NCI-H187 treated with DMSO at 0.1 percent for 48 hours (cell line): ENCODE measurements around the gene NAT9.

Experiments
- DNase-seq: peaks from one replicate; lab custom pipeline; 2025; lab: John Stamatoyannopoulos, UW

NAT9 gene

DNA sequence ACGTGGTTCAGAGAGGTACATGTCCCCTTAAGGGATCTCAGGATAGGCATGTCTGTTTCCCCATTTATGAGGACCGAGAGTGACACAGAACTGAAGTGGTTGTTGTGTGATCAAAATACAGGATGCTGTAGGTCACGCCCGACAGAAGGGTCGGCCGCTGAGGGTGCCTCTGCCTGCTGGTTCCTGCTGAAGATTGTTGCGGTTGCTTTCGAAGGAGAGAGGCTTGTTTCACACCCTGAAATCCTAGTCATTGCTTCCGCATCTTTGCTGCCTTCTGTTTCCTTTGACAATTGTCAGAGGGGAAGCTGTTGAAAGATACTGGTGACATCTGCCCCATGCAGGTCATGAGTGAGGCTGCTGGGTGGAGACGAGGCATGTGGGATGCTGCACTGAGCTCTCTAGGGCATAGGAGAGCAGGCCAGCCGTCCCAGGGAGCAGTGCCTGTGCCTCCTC lies 3.8 kb upstream of the NAT9 start:
- no peak for DNase-seq

DNA sequence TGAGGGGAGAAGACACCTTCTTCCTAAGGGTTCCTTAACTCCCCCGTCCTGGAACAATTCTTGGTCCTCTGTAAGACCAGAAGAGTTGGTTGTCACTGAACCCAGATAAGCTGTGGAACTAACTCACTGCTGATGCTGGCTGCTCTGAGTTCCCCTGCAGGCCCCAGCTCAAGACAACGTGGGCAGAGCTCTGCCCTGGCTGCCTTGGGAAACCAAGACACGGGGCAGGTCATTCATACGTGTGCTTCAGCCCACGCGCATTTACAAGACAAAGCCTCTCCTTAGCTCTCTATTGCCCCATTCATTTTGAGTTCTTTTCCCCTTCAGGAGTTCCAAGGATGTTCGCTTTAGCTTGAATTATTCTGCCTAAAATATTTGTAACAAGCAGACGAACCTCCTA lies 3.4 kb upstream of the NAT9 start:
- DNase-seq = no peak

DNA sequence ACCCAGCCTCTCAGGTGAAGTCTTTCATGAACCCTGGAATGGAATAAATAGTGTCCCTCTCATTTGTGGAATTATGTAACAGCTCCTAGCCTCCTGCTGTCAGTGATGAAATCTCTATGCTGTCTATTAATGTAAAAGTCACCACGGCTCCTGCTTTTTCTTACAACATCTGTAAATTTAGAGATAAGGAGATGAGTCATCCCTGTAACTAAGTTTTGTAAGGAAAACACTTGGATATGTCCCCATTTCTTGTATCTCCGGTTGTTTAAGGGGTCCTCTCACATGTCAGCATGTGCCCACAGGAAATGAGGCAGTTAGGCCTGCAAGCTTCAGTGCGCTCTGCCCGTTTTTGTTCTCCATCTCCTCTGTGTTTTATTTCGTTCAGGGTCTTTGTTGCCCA lies 2.8 kb upstream of the NAT9 start:
- no peak for DNase-seq

DNA sequence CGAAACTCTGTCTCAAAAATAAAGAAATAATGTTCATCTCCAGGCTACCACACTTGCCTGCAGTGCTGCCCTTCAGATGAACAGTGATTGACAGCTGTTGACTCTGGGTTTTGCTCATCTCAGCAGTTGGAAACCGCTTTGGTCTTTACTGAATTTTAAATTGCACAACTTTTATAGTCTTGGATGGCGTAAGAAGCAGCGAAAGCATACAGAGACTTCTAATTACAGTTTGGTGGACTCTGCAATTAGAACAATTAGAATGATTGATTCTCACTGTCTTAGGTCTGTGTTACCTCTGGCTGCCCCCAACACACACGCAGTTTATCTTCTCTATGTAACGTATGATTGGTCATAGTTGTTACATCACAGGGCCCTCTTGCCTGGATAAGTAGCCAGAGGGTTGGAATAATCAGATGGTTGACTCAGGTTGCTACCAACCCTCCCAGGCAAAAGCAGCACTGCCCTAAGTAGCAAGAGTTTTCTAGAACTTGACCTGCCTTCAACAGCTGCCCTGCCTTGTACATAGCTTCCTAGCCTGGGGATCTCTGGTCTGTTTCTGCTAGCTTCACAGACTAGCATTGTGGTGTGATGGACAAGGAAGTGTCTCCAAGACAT lies 1.9 kb upstream of the NAT9 start:
- DNase-seq = no peak

GRCh38 chr17:74776990-74777389 lies 845 bp upstream of the NAT9 start:
- no peak for DNase-seq

DNA sequence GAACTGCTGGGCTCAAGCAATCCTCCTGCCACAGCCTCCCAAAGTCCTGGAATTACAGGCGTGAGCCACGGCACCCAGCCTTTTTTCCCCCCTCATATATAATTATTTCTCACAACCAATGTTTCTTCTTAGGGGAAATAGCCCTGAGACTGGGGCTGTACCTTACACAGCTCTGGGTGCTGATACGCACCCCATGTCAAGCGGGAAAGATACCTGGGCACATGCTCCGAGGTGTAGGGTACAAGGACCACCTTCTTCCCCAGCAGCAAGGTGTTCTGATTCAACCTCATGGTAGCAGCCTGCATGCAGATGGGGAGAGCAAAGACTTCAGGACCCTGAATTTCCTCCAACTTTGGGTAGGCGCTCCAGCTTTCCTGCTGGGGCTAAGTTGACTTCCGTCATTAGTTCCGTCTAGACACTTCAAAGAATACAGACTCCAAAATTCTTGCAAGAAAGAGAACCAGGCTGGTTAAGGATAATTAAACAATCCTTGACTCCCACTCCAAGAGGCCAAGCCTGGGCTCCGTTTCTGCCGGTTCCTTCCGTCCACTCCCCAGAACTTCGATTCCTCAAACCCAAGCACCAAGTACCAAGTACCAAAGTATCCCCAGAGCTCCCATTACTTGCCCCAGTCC lies 619 bp downstream of the NAT9 start:
- no peak for DNase-seq

GRCh38 chr17:74773871-74774286 lies 2.3 kb downstream of the NAT9 start:
- no peak for DNase-seq

DNA sequence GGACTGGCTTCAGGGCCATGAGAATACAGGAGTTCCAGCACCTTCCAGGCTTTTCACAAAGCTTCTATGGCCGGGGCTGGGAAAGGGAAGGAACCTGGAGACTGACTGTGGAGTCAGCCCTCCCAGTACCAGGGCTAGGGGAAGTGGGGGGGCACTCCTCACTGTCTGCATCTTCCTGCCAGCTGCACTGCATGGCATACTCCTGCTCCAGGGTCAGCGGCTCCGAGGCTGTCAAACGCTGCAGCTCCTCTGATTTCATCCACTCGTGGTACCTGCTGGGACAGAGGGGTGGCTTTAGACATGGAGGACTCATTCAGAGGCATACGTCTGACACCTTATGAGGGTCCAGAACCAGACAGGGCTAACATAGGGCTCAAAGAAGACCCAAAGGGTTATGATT lies 2.7 kb downstream of the NAT9 start:
- DNase-seq = no peak

DNA sequence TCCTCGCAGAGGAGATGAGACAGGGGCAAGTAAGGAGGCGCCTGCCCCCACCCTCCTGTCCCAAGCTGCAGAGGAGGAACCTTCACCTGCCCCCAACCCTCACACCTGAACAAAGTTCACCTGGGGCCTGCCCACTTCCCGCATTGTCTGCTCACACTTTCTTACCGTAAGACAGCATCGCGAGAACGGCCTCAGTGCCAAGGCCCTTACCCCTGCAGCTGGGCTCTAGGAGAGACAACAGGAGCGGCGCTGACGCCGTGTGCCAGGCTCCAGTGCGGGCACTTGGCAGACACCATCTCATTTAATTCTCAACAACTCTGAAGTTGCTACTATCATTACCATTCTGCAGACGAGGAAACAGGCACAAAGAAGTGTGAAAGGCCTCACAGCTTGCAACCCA lies 4.1 kb downstream of the NAT9 start:
- DNase-seq = no peak

GRCh38 chr17:74771319-74771914 lies 4.7 kb downstream of the NAT9 start:
- no peak for DNase-seq

GRCh38 chr17:74770498-74771318 lies 5.4 kb downstream of the NAT9 start:
- DNase-seq = no peak

DNA sequence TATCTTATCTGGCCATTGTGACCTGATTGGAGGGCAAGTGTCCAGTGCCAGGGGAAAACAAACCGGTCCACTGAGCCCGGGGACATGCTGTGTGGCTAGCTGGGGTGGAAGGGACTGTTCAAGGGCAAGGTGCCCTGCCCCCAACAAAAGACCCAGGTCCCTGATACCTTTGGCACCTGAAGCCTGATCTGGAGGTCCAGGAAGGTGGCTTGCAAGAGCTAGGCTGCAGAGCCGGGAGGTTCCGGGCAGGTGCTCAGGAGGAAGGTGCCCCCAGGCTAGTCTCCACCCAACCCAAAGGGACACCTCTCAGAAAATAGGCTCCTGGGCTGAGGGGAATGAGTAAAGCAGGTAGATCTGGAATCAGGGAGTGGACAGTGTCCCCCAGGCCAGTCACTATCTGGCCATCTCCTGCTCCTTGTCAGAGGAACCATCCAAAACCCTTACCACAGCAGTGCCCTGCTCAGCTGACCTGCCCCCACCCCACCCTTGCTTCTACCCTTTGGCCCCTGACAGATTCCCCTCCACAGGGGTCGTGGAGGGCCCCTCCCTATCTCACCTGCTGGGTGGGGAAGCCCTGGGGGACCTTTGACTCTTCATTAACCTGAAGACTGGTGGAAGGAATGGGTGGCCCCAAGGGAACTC lies 6.2 kb downstream of the NAT9 start:
- DNase-seq = no peak

DNA sequence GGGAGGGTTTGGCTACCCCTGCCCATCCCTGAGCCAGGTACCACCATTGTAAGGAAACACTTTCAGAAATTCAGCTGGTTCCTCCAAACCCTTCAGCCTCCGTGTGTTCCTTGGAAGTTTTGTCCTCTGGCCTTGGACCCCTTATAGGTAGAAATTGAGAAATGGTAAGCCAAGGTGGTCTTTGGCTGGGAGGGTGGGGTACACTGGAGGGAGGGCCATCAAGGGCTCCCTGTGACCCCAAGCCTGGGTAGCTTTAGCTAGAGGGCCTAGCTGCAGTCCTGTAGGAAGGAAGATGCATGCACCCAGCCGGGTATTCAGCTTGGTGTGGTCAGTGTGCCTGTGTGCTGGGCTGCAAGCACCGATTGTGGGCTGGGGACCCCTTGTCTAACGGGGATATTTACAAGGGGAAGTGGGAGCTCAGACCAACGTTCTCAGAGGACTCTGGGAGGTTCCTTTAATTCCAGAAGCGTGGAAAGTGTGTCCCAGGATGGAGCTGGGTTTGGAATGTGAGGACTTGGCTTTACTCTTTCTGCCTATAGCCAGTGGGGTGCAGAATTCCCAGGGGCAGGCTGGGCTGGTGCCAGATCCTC lies 6.8 kb downstream of the NAT9 start:
- no peak for DNase-seq

DNA sequence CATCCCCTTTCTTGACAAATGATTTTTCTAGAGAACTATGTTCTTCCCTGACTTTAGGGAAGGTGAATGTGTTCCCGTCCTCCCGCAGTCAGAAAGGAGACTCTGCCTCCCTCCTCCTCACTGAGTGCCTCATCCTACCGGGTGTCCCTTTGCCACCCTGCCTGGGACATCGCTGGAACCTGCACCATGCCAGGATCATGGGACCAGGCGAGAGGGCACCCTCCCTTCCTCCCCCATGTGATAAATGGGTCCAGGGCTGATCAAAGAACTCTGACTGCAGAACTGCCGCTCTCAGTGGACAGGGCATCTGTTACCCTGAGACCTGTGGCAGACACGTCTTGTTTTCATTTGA lies 7.4 kb downstream of the NAT9 start:
- DNase-seq = no peak

DNA sequence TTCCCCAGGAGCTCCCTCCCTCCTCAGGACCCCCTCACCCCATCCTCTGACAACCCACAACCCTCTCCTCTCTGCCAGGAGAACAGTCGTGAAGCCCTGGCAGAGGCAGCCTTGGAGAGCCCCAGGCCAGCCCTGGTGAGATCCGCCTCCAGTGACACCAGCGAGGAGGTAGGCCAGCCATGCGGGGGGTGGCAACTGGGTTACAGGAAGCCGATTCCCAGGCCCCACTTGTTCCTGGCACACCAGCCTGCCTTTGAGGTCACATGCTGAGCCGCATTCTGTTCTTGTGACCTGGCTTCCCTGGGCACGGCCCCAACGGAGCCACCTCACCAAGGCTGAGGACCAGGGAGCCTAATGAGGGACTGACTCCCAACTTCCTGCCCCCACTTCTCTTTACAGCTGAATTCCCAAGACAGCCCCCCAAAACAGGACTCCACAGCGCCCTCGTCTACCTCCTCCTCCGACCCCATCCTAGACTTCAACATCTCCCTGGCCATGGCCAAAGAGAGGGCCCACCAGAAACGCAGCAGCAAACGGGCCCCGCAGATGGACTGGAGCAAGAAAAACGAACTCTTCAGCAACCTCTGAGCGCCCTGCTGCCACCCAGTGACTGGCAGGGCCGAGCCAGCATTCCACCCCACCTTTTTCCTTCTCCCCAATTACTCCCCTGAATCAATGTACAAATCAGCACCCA lies 7.9 kb downstream of the NAT9 start:
- no peak for DNase-seq

- DNase-seq = no peak
These were observed 9.0 kb downstream of the NAT9 start for GRCh38 chr17:74767111-74767516.

GRCh38 chr17:74766413-74766812 lies 9.7 kb downstream of the NAT9 start:
- no peak for DNase-seq

- DNase-seq = no peak
These were observed 11.3 kb downstream of the NAT9 start for GRCh38 chr17:74764751-74765286.

DNA sequence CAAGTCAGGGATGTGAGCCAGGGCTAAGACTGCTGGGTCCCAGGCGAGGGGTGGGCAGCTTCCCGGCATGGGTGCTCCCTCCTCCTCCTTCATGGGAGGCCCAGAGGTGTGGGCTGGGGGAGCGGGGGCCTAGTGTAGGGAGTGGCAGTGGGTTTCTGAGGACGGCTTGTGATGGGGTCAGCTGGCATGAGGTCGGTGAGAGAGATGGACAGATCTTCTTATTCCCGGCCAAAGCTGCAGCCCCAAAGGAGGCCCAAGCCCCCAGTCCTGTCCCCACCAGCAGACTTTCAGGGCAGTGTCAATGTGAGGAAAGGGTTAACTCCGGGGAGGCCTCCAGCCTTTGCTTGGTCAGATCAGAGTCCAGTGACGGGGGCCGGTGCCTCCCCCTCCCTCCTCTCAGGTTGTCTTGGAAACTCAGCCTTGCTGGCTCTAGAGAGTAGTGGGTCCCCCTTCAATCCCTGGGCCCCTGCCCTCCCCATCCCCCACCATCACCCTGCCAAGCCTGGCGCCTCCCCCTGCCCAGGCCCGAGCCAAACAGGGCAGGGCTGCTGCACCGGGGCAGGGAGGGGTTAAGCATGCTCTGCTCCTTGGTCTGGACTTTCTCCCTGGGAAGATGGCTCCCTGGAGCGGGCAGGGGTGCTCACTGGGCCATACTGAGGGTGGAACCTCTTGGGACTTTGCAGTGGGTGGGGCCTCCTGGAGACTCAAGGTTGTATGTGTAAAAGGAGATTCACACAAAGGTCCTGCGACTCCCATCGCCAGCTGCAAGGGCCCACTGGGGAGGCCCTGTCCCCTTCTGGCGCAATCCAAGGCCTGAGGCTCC lies 12.4 kb downstream of the NAT9 start:
- DNase-seq = no peak

- DNase-seq = no peak
These were observed 14.2 kb downstream of the NAT9 start for GRCh38 chr17:74761931-74762330.
